Body of pancreas (tissue), 4 donors: Measurements from ENCODE around the gene HUS1B. TPM values are rescaled to one million over a fixed set of nuclear protein-coding genes. Genes with fewer than 3 reads are reported as not detected.
"Not testable (repeated sequence)": the region's sequence is repeated elsewhere in the genome, so short reads cannot be mapped to it uniquely, and the experiment has no call there.

Source experiments
- ATAC-seq: fragments of 150-250 bp; one replicate; pipeline ENCODE4 v1.9.1; 2016
- DNase-seq, 4 donors: peaks; one replicate each; pipeline ENCODE4 v3.0.0-alpha.2; 2019
- H3K27ac ChIP-seq, 4 donors: fragments of 200-600 bp; sonication (generic); 1 replicate in 3 of 4; 2 replicates in 1 of 4; pipeline versions ENCODE4 v1.5.1 to v1.6.1; 2016 to 2019; ENCODE audit warnings: mild to moderate bottlenecking in 1 of 4, mixed read lengths in 1 of 4, moderate library complexity in 1 of 4
- H3K27me3 ChIP-seq, 2 donors: fragments of 200-600 bp; sonication (generic); one replicate each; pipeline ENCODE4 v1.6.0; 2016; ENCODE audit warnings: mild to moderate bottlenecking in 1 of 2
- H3K36me3 ChIP-seq, 2 donors: fragments of 200-600 bp; sonication (generic); replicated peaks in 1 of 2; 2 replicates each; pipeline ENCODE4 v1.5.1; 2016; ENCODE audit warnings: low read depth in 2 of 2; ENCODE audit not compliant: insufficient read depth in 1 of 2
- H3K4me1 ChIP-seq: fragments of 200-600 bp; sonication (generic); one replicate; pipeline ENCODE4 v1.6.0; 2016
- H3K4me3 ChIP-seq, 2 donors: fragments of 200-600 bp; sonication (generic); 1 replicate in 1 of 2; 2 replicates in 1 of 2; pipeline ENCODE4 v1.5.1; 2016 to 2019
- H3K9me3 ChIP-seq, 3 donors: fragments of 200-600 bp; sonication (generic); 1 replicate in 2 of 3; 2 replicates in 1 of 3; pipeline ENCODE4 v1.5.1; 2016
- CTCF ChIP-seq, 7 experiments: fragments of 450-650 bp in 4 of 7; fragments of 200-600 bp in 3 of 7; sonication (generic) in 3 of 7; IDR thresholded peaks; one replicate each; pipeline ENCODE4 v1.5.1; 2016 to 2019; ENCODE audit warnings: antibody characterized with exemption in 7 of 7
- POLR2A ChIP-seq, 3 donors: fragments of 450-650 bp; IDR thresholded peaks; one replicate each; pipeline ENCODE4 v1.6.1; 2016; ENCODE audit warnings: antibody characterized with exemption in 3 of 3, mild to moderate bottlenecking in 2 of 3
- WGBS, 2 donors: methylation state at CpG; one replicate each; pipeline ENCODE4 v1.1.5; 2017; 5-methylcytosine and 5-hydroxymethylcytosine counted together
- intact Hi-C: fragments of 100-400 bp; cut with DNase I; formaldehyde crosslinking; loops from one replicate; pipeline ENCODE4 v1.15.1; 2023
- total RNA-seq, 2 donors: library from RNA; depleted of rRNA; stranded (reverse); fragments of >200 nt; gene quantifications; one replicate each; pipeline ENCODE4 v1.1.0, GENCODE V29; 2016

HUS1B gene
- total RNA-seq, 2 donors from 2014 or later: 4.4 to 19.1 TPM

- no peak for TF ChIP-seq CTCF (IDR thresholded peaks at IDR 0.05)
- no peak for TF ChIP-seq POLR2A (IDR thresholded peaks at IDR 0.05)
- no peak for ATAC-seq
- intact Hi-C loops: no loop called here
- no peak overlapping the region for H3K4me3 ChIP-seq
- WGBS, 2 donors: 64 to 67% methylated on average over 11 of the region's 11 CpGs
- H3K27ac ChIP-seq: no peak overlapping the region
- no peaks in the 10 kb centered on the region for H3K4me1 ChIP-seq
- H3K27me3 ChIP-seq: peaks cover 0 to 3% of the 10 kb centered on the region in 2 donors
- H3K36me3 ChIP-seq: no peaks in the 10 kb centered on the region
- no peaks in the 10 kb centered on the region for H3K9me3 ChIP-seq
- no peak for DNase-seq
These were observed 45.0 kb upstream of the HUS1B start for GRCh38 chr6:701700-702479.

- Histone ChIP-seq H3K4me3 (no peak overlapping the region), H3K9me3 (no peaks in the 10 kb centered on the region), H3K36me3 (no peaks in the 10 kb centered on the region), H3K4me1 (no peaks in the 10 kb centered on the region), H3K27me3 (peaks cover 0 to 3% of the 10 kb centered on the region in 2 donors), H3K27ac (no peak overlapping the region)
- 59% methylated on average over 4 of the region's 4 CpGs for WGBS, 2 donors
- ATAC-seq (no peak), DNase-seq (no peak)
- TF ChIP-seq POLR2A (IDR thresholded peaks at IDR 0.05) (no peak), CTCF (IDR thresholded peaks at IDR 0.05) (no peak)
- intact Hi-C loops: no loop called here
These were observed 44.3 kb upstream of the HUS1B start for GRCh38 chr6:701215-701614.

GRCh38 chr6:700490-700889 is 43.6 kb upstream of the HUS1B start:
- no peak for TF ChIP-seq CTCF (IDR thresholded peaks at IDR 0.05)
- no peak for TF ChIP-seq POLR2A (IDR thresholded peaks at IDR 0.05)
- H3K27ac ChIP-seq: no peak overlapping the region
- WGBS, 2 donors: 79 to 87% methylated on average over 3 of the region's 3 CpGs

GRCh38 chr6:699319-699718 is 42.4 kb upstream of the HUS1B start:
- ATAC-seq (no peak), DNase-seq (no peak)
- Histone ChIP-seq H3K4me1 (no peaks in the 10 kb centered on the region), H3K4me3 (no peak overlapping the region), H3K9me3 (no peaks in the 10 kb centered on the region), H3K36me3 (no peaks in the 10 kb centered on the region), H3K27me3 (no peaks in the 10 kb centered on the region), H3K27ac (no peak overlapping the region)
- WGBS, 2 donors: 61 to 62% methylated on average over 6 of the region's 6 CpGs
- intact Hi-C loops: no loop called here
- TF ChIP-seq POLR2A (IDR thresholded peaks at IDR 0.05) (no peak), CTCF (IDR thresholded peaks at IDR 0.05) (no peak)

More at GRCh38 chr6:700490-700889, 43.6 kb upstream of the HUS1B start:
- no peaks in the 10 kb centered on the region for H3K9me3 ChIP-seq
- H3K4me1 ChIP-seq: no peaks in the 10 kb centered on the region
- intact Hi-C loops: no loop called here
- H3K4me3 ChIP-seq: no peak overlapping the region
- H3K27me3 ChIP-seq: peaks cover 0 to 3% of the 10 kb centered on the region in 2 donors
- H3K36me3 ChIP-seq: no peaks in the 10 kb centered on the region
- no peak for DNase-seq
- ATAC-seq: no peak

- H3K27ac ChIP-seq, intact Hi-C loops, H3K4me3 ChIP-seq, H3K4me1 ChIP-seq, ATAC-seq, H3K36me3 ChIP-seq, H3K27me3 ChIP-seq, H3K9me3 ChIP-seq, DNase-seq: not testable (repeated sequence)
- 83 to 95% methylated on average over 7 to 39 of the region's 40 CpGs for WGBS, 2 donors
These were observed 37.7 kb upstream of the HUS1B start for GRCh38 chr6:694431-695126.
